ENCODE data around the gene GDF15. TPM values are rescaled to one million over a fixed set of nuclear protein-coding genes. Genes with fewer than 3 reads are reported as not detected.
A peak's percentile ranks its signal among the peaks of the same experiment; 100 is the strongest.

Gene GDF15
- polyA plus RNA-seq, 2 of the 4 experiments (the other 2 are of a cell fraction): 56.9 to 78.5 TPM

GRCh38 chr19:18361646-18362045, 24.3 kb upstream of the GDF15 start:
- no peak for TF ChIP-seq HMGXB4 (CRISPR knock-in tag; IDR thresholded peaks at IDR 0.05; ENCODE audit: borderline replicate concordance)
- TF ChIP-seq KDM1A (IDR thresholded peaks at IDR 0.05; ENCODE audit: low read depth): no peak
- no peak for TF ChIP-seq PBX3 (IDR thresholded peaks at IDR 0.05)
- no peak for TF ChIP-seq TFCP2L1 (CRISPR knock-in tag; IDR thresholded peaks at IDR 0.05)
- TF ChIP-seq CHD4 (IDR thresholded peaks at IDR 0.05; ENCODE audit: borderline replicate concordance): no peak
- no peak for TF ChIP-seq ZC3H11A (IDR thresholded peaks at IDR 0.05)
- H3K4me2 ChIP-seq: no peak overlapping the region
- ChIA-PET CTCF (interaction anchor here (2.9 to 8.1 kb wide), 3 partner anchors 12 to 49 kb away, joined by 24 to 66 read pairs (median 37); no protein-coding TSS in a partner anchor), POLR2A (interaction anchor here (1.0 kb wide), 1 partner anchor 13 kb away, joined by 4 read pairs; no protein-coding TSS in a partner anchor)
- no peak for FAIRE-seq
- peak overlapping the region; percentile 0 to 99; a peak in 4 of 6 replicates for H3K27ac ChIP-seq
- 91% methylated on average over 8 of the region's 8 CpGs for whole genome bisulfite sequencing (ENCODE audit: missing lambda C conversion rate)
- ATAC-seq: no peak
- H3K4me1 ChIP-seq: peaks cover 27% of the 10 kb centered on the region
- no peak for DNase-seq (ENCODE audit: low read depth in 1 of 2, low spot score in 1 of 2)
- H3K4me3 ChIP-seq: no peak overlapping the region
- peaks cover 4% of the 10 kb centered on the region; the same call in 1 of the 3 replicates for H3K9me3 ChIP-seq

GRCh38 chr19:18362934-18363542, 22.9 kb upstream of the GDF15 start:
- no peak overlapping the region for H3K4me2 ChIP-seq
- POLR2A ChIA-PET: interaction anchor here (4.0 kb wide), 1 partner anchor 24 kb away, joined by 36 read pairs; the partner anchor contains the start of gene GDF15
- CTCF ChIA-PET: interaction anchor here (0.9 to 8.1 kb wide), 3 partner anchors 11 to 48 kb away, joined by 3 to 66 read pairs (median 4); no protein-coding TSS in a partner anchor
- no peak for FAIRE-seq
- no peak for ATAC-seq
- H3K4me3 ChIP-seq: no peak overlapping the region
- peaks cover 27% of the 10 kb centered on the region for H3K4me1 ChIP-seq
- no peaks in the 10 kb centered on the region; the same call in 2 of the 3 replicates for H3K9me3 ChIP-seq
- WGBS (ENCODE audit: missing lambda C conversion rate): 96% methylated on average over 17 of the region's 17 CpGs
- TF ChIP-seq SREBF2 (IDR thresholded peaks at IDR 0.05) (no peak), HDAC2 (IDR thresholded peaks at IDR 0.05) (no peak), CTCF (IDR thresholded peaks at IDR 0.05) (no peak), REST (IDR thresholded peaks at IDR 0.05) (no peak), HOXB5 (CRISPR knock-in tag; IDR thresholded peaks at IDR 0.05) (no peak), POLR2A (IDR thresholded peaks at IDR 0.05; ENCODE audit: low read length) (no peak), PBX3 (IDR thresholded peaks at IDR 0.05) (no peak), ZFP36 (IDR thresholded peaks at IDR 0.05; ENCODE audit: borderline replicate concordance, partially characterized antibody) (no peak)
- H3K27ac ChIP-seq: peak overlapping the region; percentile 97 to 99
- DNase-seq (ENCODE audit: low read depth in 1 of 2, low spot score in 1 of 2): peak in 1 of 2 experiments; percentile 45

All from A549 (cell line).